Measurements from ENCODE around the gene CACFD1.

CACFD1 gene

DNA sequence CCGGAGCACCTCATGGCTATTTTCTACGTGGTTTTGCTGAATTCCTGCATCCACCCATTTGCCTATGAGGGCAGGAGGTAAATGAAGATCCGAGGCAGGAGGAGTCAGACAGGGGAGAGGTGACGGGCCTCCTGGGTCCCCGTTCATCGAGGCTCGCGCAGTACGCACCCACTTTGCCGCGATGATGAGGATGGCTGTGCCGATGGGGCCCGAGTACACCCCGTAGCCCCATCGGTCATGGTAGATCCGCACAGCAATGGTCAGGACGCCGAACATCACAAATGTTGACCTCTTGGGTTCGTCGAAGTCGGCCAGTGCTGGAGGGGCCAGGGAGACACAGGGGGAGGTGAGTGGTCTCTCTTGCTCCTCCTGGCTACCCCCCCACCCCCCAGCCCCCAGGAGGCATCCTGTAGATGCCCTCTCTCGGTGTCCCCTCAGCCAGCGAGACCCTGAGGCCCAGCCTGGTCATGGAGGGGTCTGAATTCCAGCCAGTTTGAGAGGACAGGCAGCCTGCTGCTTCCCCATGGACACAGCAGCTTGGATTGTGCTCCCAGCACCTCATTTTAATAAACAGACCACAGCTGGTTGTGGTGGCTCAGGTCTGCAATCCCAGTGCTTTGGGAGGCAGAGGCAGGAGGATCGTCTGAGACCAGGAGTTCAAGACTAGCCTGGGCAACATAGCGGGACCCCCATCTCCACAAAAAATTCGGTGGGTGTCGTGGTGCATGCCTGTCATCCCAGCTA is 59.1 kb downstream of the CACFD1 start:
- DNase-seq (ENCODE audit: low spot score) = no peak

DNA sequence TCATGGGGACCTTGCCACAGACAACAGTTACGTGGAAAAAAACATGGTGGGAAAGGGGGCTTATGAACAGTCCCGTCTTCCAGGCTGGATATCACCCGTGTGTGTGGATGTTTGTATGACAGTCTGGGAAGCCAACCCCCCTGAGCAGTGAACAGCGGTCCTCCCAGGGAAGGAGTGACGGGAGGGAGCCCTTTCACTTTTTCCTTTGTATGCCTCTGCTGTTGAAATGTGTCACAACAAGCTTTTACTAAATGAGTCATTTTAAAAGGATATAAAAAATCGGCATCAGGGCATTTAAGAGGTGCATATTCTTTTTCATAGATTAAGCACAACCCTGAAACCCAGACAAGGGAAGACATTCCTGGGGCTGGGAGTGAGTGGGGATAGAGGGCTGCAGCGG is 59.9 kb downstream of the CACFD1 start:
- no peak for DNase-seq (ENCODE audit: low spot score)

DNA sequence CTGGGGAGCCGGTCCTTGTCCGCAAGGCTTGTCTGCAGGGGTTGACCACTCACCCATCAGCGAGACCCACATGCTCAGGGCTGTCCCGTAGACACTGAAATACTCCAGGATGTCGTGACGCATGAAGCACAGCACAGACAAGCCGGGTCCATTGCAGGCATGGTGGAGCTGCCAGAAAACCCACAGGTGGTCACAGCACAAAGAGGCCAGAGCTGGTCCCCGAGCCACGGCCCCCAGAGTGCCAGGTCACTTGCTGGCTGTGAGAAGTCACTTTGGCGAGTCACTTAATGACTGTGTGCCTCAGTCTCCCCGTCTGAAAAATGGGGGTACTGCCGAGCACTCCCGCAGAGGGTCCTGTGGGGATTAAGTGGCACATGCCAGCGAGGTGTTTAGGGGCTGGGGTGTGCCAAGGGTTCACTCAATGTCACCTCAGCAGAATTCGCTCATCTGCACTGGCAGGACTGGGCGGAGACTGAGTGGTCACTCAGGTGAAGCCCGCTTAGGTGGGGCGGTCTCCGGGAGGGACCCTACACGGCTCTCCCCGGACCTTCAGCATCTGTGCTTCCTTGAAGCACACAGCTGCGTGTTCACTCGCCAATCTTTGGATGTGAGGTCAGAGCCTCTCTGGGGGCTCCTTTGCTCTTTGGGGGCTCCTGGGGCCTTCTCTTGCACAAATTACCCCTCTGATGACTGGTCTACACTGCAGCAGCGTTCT is 60.5 kb downstream of the CACFD1 start:
- DNase-seq (ENCODE audit: low spot score) = no peak

All from AG08396 (cell line).